C4-2B (cell line): ENCODE results near the gene CACNA2D3.

ENCODE experiments used
- ZFX ChIP-seq: fragments of 450-650 bp; IDR thresholded peaks from 2 replicates; pipeline ENCODE4 v1.6.1; 2017
- TF ChIP-seq, protein P1 (sequence below): fragments of 450-650 bp; conservative IDR thresholded peaks from 2 replicates; pipeline ENCODE4 v1.5.1; 2017; ENCODE audit warnings: mild to moderate bottlenecking

DNA sequence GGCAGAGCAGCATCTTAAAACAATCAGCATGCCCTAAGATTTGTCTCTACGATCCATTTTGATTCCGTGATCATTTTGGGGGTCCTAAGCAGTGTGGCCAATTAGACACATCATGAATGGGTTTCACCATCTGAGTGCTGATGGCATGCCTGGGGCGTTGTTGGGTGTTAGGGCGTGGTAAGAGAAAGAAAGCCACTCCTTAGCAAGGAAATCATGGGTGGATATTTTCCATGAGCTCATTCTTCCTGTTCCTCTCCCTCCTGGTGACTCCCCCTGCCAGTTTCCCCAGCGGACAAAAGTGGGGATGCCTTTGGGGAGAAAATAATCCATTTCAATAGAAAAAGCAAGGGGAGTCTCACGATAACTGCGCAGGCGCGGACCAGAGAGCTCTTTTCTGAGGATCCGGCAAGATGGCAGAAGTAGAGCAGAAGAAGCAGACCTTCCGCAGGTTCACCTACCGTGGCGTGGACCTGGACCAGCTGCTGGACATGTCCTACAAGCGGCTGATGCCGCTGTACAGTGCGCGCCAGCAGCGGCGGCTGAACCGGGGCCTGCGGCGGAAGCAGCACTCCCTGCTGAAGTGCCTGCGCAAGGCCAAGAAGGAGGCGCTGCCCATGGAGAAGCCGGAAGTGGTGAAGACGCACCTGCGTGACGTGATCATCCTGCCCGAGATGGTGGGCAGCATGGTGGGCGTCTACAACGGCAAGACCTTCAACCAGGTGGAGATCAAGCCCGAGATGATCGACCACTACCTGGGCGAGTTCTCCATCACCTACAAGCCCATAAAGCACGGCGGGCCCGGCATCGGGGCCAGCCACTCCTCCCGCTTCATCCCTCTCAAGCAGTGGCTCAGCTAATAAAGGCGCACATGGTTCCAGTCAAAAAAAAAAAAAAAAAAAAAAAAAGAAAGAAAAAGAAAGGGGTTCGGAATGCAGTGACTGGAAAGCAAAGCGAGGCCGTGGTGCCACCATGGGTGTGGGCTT, 503.7 kb downstream of the CACNA2D3 start:
- TF ChIP-seq, protein P1, sequence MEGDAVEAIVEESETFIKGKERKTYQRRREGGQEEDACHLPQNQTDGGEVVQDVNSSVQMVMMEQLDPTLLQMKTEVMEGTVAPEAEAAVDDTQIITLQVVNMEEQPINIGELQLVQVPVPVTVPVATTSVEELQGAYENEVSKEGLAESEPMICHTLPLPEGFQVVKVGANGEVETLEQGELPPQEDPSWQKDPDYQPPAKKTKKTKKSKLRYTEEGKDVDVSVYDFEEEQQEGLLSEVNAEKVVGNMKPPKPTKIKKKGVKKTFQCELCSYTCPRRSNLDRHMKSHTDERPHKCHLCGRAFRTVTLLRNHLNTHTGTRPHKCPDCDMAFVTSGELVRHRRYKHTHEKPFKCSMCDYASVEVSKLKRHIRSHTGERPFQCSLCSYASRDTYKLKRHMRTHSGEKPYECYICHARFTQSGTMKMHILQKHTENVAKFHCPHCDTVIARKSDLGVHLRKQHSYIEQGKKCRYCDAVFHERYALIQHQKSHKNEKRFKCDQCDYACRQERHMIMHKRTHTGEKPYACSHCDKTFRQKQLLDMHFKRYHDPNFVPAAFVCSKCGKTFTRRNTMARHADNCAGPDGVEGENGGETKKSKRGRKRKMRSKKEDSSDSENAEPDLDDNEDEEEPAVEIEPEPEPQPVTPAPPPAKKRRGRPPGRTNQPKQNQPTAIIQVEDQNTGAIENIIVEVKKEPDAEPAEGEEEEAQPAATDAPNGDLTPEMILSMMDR: no peak
- no peak for TF ChIP-seq ZFX
